ENCODE measurements around the gene EMILIN2.
"Not testable (repeated sequence)": the region's sequence is repeated elsewhere in the genome, so short reads cannot be mapped to it uniquely, and the experiment has no call there.

The EMILIN2 gene

DNA sequence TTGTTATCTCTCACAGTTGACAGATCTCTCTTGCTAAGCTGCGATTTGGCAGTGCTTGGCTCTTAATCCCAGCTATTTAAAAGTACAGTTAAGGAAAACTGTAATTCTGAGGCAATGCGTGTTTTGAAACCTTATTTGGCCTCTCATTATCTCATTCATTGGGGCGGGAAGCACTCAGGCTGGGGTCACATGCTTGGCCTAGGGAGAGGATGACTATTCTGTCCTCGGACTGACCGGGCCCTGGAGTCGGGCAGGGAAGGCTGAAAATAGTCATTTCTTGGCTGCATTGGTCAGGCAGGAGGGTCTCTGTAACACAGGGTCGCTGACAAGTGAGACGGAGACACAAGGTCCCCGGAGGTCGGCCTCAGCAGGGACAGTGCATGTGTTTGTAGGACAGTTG lies 20.2 kb upstream of the EMILIN2 start:
- no peaks in the 10 kb centered on the region for H3K4me1 Mint-ChIP-seq
- H3K9me3 Mint-ChIP-seq: no peaks in the 10 kb centered on the region
- DNase-seq (ENCODE audit: low spot score in 2 of 2) (peak in 1 of 2 donors; percentile 18), ATAC-seq (no peak)
- no peaks in the 10 kb centered on the region for H3K36me3 Mint-ChIP-seq
- no peak overlapping the region for H3K4me3 Mint-ChIP-seq
- no peak overlapping the region for H3K27ac Mint-ChIP-seq

DNA sequence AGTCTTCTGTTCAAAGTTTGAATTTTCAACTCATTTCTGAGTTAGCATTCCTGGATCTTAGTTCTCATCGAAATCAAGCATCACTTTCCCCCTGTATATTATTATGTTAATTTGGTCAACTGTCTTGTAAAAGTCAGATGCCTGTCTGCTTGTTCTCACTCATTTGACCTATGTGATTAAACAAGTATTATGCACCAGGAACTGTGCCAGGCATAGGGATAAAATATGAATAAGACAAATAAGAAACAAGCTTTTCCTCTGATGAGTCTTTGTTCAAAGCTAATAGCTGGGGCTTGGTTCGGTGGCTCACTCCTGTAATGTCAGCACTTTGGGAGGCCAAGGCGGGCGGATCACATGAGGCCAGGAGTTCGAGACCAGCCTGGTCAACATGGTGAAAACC lies 19.7 kb upstream of the EMILIN2 start:
- Mint-ChIP-seq H3K4me3 (no peak overlapping the region), H3K4me1 (no peaks in the 10 kb centered on the region), H3K36me3 (no peaks in the 10 kb centered on the region), H3K27ac (no peak overlapping the region), H3K9me3 (no peaks in the 10 kb centered on the region)
- DNase-seq (ENCODE audit: low spot score in 2 of 2): no peak
- no peak for ATAC-seq

DNA sequence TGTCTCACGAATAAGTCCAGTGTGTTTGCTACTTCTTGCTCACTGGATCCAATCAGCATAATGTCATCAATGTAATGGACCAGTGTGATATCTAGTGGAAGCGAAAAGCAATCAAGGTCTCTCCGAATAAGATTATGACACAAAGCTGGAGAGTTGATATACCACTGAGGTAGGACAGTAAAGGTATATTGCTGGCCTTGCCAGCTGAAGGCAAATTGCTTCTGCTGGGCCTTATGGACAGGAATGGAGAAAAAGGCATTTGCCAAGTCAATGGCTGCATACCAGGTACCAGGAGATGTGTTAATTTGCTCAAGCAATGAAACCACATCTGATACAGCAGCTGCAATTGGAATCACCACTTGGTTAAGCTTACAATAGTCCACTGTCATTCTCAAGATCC lies 10.7 kb upstream of the EMILIN2 start:
- not testable (repeated sequence) for H3K4me3 Mint-ChIP-seq; H3K27ac Mint-ChIP-seq; ATAC-seq; H3K36me3 Mint-ChIP-seq; H3K4me1 Mint-ChIP-seq; DNase-seq (ENCODE audit: low spot score in 2 of 2)
- H3K9me3 Mint-ChIP-seq: peaks cover 13% of the 10 kb centered on the region

DNA sequence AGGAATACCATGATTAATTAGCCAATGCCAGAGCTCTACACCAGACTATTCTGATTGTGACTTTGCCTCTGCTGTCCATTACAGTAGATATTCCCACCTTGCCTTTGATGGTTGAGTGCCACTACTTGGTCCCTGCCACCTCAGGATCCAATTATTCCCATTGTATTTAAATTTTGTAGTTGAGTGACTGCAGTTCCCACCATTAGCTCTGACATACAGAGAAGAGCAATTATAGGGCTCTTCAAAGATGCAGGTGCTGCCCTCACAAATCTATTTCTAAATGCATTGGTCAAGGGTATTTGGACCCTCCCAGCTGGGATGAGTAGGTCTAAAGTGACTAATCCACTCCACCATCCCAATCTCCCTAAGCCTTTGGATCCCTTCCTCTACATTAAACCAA lies 9.5 kb upstream of the EMILIN2 start:
- not testable (repeated sequence) for H3K4me1 Mint-ChIP-seq; H3K4me3 Mint-ChIP-seq; DNase-seq (ENCODE audit: low spot score in 2 of 2); ATAC-seq; H3K36me3 Mint-ChIP-seq; H3K27ac Mint-ChIP-seq
- peaks cover 13% of the 10 kb centered on the region for H3K9me3 Mint-ChIP-seq

DNA sequence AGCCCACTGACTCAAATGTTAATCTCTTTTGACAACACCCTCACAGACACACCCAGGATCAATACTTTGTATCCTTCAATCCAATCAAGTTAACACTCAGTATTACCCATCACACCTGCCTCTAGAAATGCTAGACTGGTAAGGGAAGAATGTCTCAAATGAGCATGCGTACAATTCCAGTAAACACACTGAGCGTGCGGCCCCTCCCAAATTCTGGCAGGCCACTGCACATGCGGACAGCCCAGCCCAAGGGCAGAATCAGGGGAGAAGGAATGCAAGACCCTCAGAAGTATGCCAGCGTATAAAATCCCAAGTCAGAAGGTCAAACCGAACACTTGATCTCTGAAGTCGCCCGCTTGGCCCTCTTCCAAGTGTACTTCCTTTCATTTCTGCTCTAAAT lies 7.6 kb upstream of the EMILIN2 start:
- Mint-ChIP-seq H3K9me3 (peaks cover 13% of the 10 kb centered on the region), H3K36me3 (no peaks in the 10 kb centered on the region), H3K4me3 (no peak overlapping the region), H3K27ac (no peak overlapping the region), H3K4me1 (no peaks in the 10 kb centered on the region)
- DNase-seq (ENCODE audit: low spot score in 2 of 2): no peak
- no peak for ATAC-seq

DNA sequence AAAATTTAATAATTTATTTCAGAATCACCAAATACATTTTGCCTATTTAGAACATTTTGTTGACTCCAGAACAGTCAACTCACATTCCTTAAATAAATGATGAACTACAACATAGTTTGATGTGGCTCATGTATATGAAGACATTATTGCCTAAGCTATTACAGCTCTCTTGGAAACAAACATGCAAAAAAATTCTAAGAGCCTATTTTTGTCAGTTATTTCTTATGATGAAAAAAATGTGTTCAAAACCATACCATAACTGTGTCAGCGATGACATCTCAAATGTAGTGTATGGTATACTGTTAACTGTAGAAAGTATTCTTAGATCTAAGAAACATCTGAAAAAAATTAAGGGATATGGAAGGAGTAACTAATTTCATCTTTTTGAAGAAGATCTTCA lies 6.3 kb upstream of the EMILIN2 start:
- Mint-ChIP-seq H3K36me3 (no peaks in the 10 kb centered on the region), H3K9me3 (peaks cover 13% of the 10 kb centered on the region), H3K4me1 (no peaks in the 10 kb centered on the region), H3K27ac (no peak overlapping the region), H3K4me3 (no peak overlapping the region)
- DNase-seq (ENCODE audit: low spot score in 2 of 2): no peak
- ATAC-seq: no peak

DNA sequence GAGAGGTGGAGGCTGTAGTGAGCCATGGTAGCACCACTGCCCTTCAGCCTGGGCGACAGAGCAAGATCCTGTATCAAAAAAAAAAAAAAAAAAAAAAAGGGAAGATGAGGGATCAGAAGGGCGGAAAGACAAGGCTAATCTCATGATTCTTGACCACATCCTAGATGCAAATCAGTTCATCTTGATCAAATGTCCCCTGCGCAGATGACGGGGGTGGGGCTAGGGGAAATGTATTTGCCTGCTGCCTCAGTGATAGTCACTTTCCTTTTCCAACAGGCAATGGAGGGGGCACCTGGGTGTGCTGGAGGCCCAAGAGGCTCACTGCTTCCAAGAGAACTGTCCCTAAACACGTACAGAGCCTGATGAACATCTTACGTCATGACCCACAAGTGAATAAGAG lies 3.7 kb upstream of the EMILIN2 start:
- no peak overlapping the region for H3K4me3 Mint-ChIP-seq

DNA sequence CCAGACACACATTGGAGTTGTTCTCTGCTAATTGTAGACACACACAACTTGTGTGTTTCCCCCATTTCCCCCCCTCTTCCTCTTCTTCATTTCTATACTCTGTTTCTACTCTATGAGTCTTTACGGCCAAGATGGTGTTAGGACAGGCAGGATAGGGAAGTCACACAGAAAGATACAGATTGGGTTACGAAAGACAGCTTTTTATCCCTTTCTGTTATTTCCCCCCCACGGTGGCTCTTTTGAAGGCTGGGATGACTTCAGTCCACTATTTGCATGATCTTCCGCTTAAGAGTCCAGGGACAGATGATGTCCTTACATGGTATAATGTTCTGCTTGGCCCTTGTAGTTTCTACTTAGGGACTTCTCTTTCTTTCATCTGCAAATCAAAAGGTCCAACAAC lies 1.6 kb upstream of the EMILIN2 start:
- no peaks in the 10 kb centered on the region for H3K9me3 Mint-ChIP-seq
- H3K27ac Mint-ChIP-seq: no peak overlapping the region
- no peak overlapping the region for H3K4me3 Mint-ChIP-seq
- no peaks in the 10 kb centered on the region for H3K36me3 Mint-ChIP-seq
- DNase-seq (ENCODE audit: low spot score in 2 of 2): no peak
- ATAC-seq: no peak
- H3K4me1 Mint-ChIP-seq: peaks cover 26% of the 10 kb centered on the region

More for the DNA sequence above, 3.7 kb upstream of the EMILIN2 start:
- Mint-ChIP-seq H3K36me3 (no peaks in the 10 kb centered on the region), H3K9me3 (peaks cover 4% of the 10 kb centered on the region), H3K4me1 (peaks cover 19% of the 10 kb centered on the region), H3K27ac (no peak overlapping the region)
- ATAC-seq: no peak
- DNase-seq (ENCODE audit: low spot score in 2 of 2): no peak

DNA sequence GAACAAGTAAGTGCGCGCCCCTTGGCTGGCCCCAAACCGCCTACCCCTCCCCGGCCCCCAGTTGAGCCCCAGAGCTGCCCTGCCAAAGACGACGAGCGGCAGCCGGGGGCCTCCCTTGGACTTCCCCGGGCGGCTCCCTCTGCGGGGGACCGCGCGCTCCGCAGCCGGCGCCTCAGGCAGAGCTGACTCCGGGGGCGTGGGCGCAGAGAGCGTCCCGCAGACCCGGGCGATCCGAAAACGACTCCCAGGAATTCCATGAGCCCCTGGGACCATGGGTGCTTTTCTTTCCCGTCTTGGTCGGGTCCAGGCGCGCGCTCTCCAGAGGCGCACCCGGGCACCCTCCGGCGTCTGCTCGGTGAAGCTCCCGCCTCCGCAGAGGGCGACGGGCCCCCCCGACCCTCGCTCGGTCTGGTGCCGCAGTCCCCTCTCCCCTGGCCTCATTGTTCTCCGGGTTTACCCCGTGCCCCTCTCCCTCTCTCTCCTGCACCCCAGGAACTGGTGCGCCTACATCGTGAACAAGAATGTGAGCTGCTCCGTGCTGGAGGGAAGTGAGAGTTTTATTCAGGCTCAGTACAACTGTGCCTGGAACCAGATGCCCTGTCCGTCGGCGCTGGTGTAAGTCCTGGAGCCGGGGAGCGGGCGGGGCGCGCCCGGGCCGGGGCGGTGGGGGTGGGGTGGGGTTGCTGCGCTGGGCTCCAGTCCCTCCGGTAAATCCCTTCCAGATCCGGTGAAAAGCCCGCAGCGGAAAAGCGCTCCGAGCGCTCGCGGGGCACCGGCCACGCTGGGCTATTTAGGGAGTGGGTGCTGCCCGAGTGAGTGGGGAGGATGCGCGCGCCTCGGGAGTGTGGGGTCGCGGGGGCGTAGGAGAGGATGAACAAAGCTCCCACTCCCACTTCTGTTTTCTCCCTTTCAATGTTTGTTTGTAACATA lies 776 bp downstream of the EMILIN2 start:
- DNase-seq (ENCODE audit: low spot score in 2 of 2) (peak; percentile 7 to 55), ATAC-seq (peak; percentile 69)
- peaks cover 33% of the 10 kb centered on the region for H3K4me1 Mint-ChIP-seq
- no peaks in the 10 kb centered on the region for H3K9me3 Mint-ChIP-seq
- no peak overlapping the region for H3K27ac Mint-ChIP-seq
- H3K36me3 Mint-ChIP-seq: no peaks in the 10 kb centered on the region
- peak overlapping the region; percentile 75 for H3K4me3 Mint-ChIP-seq

DNA sequence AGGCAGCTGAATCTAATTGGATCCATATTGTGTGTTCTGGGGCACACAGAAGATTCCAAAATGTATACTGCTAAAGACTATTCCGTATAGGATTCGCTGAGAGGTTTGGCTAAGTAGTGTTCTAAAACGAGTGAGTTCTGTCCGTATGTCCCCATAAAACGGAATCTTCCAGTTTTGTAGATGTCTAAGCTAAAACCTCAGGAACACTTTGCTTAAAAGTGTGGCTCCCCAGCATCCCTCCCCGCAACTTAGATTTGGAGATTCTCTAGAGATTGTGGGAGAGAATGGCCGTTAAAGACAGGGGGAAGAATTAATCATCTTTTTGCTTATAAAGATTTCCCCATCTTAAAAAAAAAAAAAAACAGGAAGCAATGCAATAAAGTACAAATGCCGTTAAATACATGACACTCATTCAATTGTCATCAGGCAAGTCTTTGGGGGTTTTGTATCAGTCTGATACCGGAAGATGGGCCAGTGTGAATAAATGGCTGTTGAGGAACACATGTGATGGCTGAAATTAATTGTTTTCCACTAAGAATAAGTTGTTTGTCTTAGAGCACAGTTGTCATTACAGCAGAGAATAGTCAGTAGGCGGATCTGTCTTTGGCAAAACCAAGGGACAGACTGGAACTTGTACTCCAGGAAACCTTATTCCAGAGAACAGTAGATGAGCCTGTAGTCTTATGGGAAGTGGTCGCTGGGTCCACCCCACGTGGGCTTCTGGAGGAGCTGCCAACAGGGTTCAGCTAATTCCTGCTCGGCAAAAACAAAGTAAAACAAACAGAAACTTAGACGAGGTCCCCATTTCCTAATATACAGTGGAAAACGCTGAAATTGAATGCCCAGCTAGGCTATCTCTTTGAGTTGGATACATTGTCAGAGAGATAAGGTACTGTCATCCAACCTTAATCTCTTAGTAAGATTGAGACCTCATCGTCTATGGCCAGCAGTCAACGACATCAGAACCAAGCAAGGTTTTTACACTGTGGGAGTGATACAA lies 1.7 kb downstream of the EMILIN2 start:
- Mint-ChIP-seq H3K27ac (no peak overlapping the region), H3K36me3 (no peaks in the 10 kb centered on the region), H3K9me3 (no peaks in the 10 kb centered on the region), H3K4me1 (peaks cover 33% of the 10 kb centered on the region), H3K4me3 (peak overlapping the region; percentile 75)
- DNase-seq (ENCODE audit: low spot score in 2 of 2) (no peak), ATAC-seq (no peak)

DNA sequence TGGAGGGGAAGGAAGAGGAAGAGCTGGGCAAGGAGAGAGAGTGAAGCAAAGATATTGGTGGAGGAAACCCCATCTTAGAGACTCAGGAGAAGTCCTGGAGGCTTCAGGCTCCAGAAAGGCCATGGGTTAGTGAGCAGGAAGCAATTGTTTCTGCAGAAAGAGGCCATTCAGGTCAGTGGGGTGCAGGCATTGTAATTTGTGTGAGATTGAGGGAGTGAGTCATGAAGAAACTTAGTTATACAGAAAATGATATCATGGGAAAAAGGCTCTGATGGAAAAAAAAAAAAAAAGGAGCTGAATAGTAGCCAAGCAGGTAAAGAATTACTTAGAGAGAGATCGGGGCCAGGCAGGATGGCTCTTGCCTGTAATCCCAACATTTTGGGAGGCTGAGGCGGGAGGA lies 4.0 kb downstream of the EMILIN2 start:
- H3K27ac Mint-ChIP-seq: no peak overlapping the region

DNA sequence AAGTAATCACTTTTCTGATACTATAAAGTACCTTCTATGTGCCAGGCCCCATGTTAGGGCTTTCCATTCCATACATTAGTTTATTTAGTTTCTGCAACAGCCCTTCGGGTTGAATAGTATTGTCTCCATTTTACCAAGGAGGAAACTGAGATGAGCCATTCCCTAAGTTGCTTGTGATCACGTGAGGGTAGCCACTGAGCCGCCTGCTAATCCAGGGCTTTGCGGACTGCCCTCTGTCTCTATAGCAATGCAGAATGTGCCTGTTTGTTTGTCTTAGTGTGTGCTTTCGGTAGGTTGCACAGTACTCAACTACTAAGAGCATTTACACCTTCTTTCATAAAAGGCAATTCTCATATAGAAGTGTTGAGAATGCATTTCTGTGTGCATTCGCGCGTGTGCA lies 5.0 kb downstream of the EMILIN2 start:
- ATAC-seq (no peak), DNase-seq (ENCODE audit: low spot score in 2 of 2) (no peak)
- H3K36me3 Mint-ChIP-seq: no peaks in the 10 kb centered on the region
- H3K4me1 Mint-ChIP-seq: peaks cover 22% of the 10 kb centered on the region
- no peaks in the 10 kb centered on the region for H3K9me3 Mint-ChIP-seq
- no peak overlapping the region for H3K27ac Mint-ChIP-seq
- H3K4me3 Mint-ChIP-seq: no peak overlapping the region

More for the DNA sequence above, 4.0 kb downstream of the EMILIN2 start:
- Mint-ChIP-seq H3K9me3 (no peaks in the 10 kb centered on the region), H3K4me1 (peaks cover 32% of the 10 kb centered on the region), H3K4me3 (no peak overlapping the region), H3K36me3 (no peaks in the 10 kb centered on the region)
- no peak for DNase-seq (ENCODE audit: low spot score in 2 of 2)
- no peak for ATAC-seq

DNA sequence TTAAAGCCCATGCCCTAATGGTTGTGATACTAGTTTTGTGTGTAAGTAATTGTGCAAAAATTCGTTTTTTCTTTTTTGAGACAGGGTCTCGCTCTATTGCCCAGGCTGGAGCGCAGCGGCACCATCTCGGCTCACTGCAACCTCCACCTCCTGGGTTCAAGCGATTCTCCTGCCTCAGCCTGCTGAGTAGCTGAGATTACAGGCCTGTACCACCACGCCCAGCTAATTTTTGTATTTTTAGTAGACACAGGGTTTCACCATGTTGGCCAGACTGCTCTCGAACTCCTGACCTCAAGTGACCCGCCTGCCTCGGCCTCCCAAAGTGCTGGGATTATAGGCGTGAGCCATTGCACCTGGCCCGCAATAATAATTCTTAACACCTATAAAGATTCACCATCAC lies 5.7 kb downstream of the EMILIN2 start:
- H3K36me3 Mint-ChIP-seq; H3K27ac Mint-ChIP-seq; DNase-seq (ENCODE audit: low spot score in 2 of 2); H3K9me3 Mint-ChIP-seq; ATAC-seq; H3K4me3 Mint-ChIP-seq: not testable (repeated sequence)
- peaks cover 21% of the 10 kb centered on the region for H3K4me1 Mint-ChIP-seq

DNA sequence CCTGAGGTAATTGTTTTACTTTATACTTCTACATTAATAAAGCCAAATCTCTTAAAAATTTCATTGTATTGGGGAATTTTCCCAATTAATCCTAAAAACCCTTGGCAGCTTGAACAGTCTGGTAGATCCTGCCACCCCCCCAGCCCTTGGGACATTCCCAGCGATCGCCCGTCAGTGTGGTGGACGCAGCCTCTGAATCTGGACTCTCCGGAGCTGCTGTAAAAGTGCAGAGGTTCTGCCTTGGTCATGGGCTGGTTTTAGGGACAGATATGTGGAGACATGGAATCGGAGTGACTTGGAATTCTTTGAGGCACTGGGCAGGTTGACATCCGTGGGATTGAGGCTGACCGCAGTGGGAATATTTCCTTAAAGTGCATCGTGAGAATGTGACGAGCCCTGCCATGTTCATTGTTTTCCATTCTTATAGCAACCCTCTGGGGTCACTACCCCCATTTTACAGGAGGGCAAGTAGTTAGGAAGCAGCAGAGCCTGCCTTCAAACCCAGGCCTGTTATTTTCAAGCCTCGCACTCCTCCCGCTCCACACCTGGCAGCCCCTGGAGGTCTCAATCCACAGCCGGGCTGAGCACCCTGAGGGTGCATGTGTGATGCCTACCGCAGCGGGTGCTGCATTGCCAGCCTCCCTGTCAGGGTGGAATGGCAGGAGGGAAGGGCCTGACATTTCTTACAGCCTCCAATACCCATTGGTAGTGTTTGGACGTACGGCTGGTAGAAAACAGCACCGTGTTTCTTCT lies 6.5 kb downstream of the EMILIN2 start:
- Mint-ChIP-seq H3K36me3 (no peaks in the 10 kb centered on the region), H3K4me3 (no peak overlapping the region), H3K27ac (no peak overlapping the region), H3K9me3 (no peaks in the 10 kb centered on the region), H3K4me1 (peaks cover 12% of the 10 kb centered on the region)
- no peak for ATAC-seq
- DNase-seq (ENCODE audit: low spot score in 2 of 2): no peak

Data from stimulated activated effector memory CD8-positive, alpha-beta T cell treated with anti-CD3 and anti-CD28 coated beads, Interleukin-12 subunit alpha, Interleukin-12 subunit beta, amount 100 ng/mL, for 72 hours (primary cell).